HepG2 (cell line): ENCODE results near the gene P4HA1. TPM values are rescaled to one million over a fixed set of nuclear protein-coding genes. Genes with fewer than 3 reads are reported as not detected.

Experiments
- ETV5 ChIP-seq: IDR thresholded peaks from 2 replicates; pipeline ENCODE4 v1.6.1; 2018; ENCODE audit warnings: missing biosample characterization, missing genetic modification reagents, inconsistent platforms, borderline replicate concordance
- NFRKB ChIP-seq: fragments of 450-650 bp; IDR thresholded peaks from 2 replicates; pipeline ENCODE4 v1.6.1; 2017
- NR1H2 ChIP-seq: sonication (generic); formaldehyde crosslinking; IDR thresholded peaks from 2 replicates; pipeline ENCODE4 v1.8.1; 2022; ENCODE audit warnings: low read depth, missing genetic modification reagents, borderline replicate concordance
- PHF20 ChIP-seq: sonication (generic); formaldehyde crosslinking; IDR thresholded peaks from 2 replicates; pipeline ENCODE4 v1.5.0; 2020; ENCODE audit warnings: mild to moderate bottlenecking, missing genetic modification reagents
- RFXAP ChIP-seq: sonication (generic); formaldehyde crosslinking; IDR thresholded peaks from 2 replicates; pipeline ENCODE4 v1.4.0; 2020; ENCODE audit warnings: missing genetic modification reagents, borderline replicate concordance
- TOPORS ChIP-seq: sonication (generic); formaldehyde crosslinking; IDR thresholded peaks from 2 replicates; pipeline ENCODE4 v1.8.0; 2023; ENCODE audit warnings: mild to moderate bottlenecking, missing genetic modification reagents
- TSC22D2 ChIP-seq: sonication (generic); formaldehyde crosslinking; IDR thresholded peaks from 2 replicates; pipeline ENCODE4 v1.5.1; 2020; ENCODE audit warnings: missing genetic modification reagents, mild to moderate bottlenecking, borderline replicate concordance
- ZNF136 ChIP-seq: sonication (generic); formaldehyde crosslinking; IDR thresholded peaks from 2 replicates; pipeline ENCODE4 v1.8.1; 2022; ENCODE audit warnings: low read depth, mild to moderate bottlenecking, moderate library complexity, missing genetic modification reagents
- ZNF431 ChIP-seq: sonication (generic); formaldehyde crosslinking; IDR thresholded peaks from 2 replicates; pipeline ENCODE4 v1.9.0; 2022; ENCODE audit warnings: missing genetic modification reagents, low read depth, mild to moderate bottlenecking, borderline replicate concordance
- ZNF530 ChIP-seq: sonication (generic); formaldehyde crosslinking; IDR thresholded peaks from 2 replicates; pipeline ENCODE4 v1.5.0; 2020; ENCODE audit warnings: low read depth, mild to moderate bottlenecking, missing genetic modification reagents
- ZNF720 ChIP-seq: sonication (generic); formaldehyde crosslinking; IDR thresholded peaks from 2 replicates; pipeline ENCODE4 v1.4.0; 2020; ENCODE audit warnings: missing genetic modification reagents
- ZNF839 ChIP-seq: sonication (generic); formaldehyde crosslinking; IDR thresholded peaks from 2 replicates; pipeline ENCODE4 v1.4.0; 2020; ENCODE audit warnings: missing genetic modification reagents, mild to moderate bottlenecking, borderline replicate concordance
- polyA plus RNA-seq, 8 experiments: library from polyadenylated mRNA; depleted of rRNA in 3 of 8; stranded (reverse) in 7 of 8; unstranded in 1 of 8; fragments of >200 nt; fragmentation: Illumina TruSeq in 4 of 8; extraction: Trizol in 4 of 8; gene quantifications; 2 replicates each; pipeline versions ENCODE4 v1.2.1 to v1.2.3, GENCODE V29; 2011 to 2016; ENCODE audit warnings: low read depth in 4 of 8, missing spikeins in 1 of 8, mixed read lengths in 1 of 8; ENCODE audit not compliant: insufficient read depth in 1 of 8
- total RNA-seq, 5 experiments: library from RNA; depleted of rRNA; stranded (reverse); fragments of >200 nt; fragmentation: Illumina TruSeq; extraction: Trizol; gene quantifications; 2 replicates each; pipeline ENCODE4 v1.2.3, GENCODE V29; 2016; ENCODE audit warnings: low read depth in 1 of 5
- TF ChIP-seq, protein P1 (sequence below), 2 experiments: fragments of 450-650 bp in 1 of 2; sonication (generic) in 1 of 2; formaldehyde crosslinking; IDR thresholded peaks; 2 replicates each; pipeline versions ENCODE4 v1.5.0 to v1.8.0; 2020 to 2022; ENCODE audit warnings: mild to moderate bottlenecking in 1 of 2, missing genetic modification reagents in 1 of 2
- TF ChIP-seq, protein P2 (sequence below): sonication (generic); formaldehyde crosslinking; IDR thresholded peaks from 2 replicates; pipeline ENCODE4 v1.4.0; 2020; ENCODE audit warnings: missing genetic modification reagents
- TF ChIP-seq, protein P3 (sequence below): sonication (generic); formaldehyde crosslinking; IDR thresholded peaks from 2 replicates; pipeline ENCODE4 v1.9.0; 2021; ENCODE audit warnings: missing genetic modification reagents, mild to moderate bottlenecking, borderline replicate concordance
- TF ChIP-seq, protein P4 (sequence below): sonication (generic); formaldehyde crosslinking; IDR thresholded peaks from 2 replicates; pipeline ENCODE4 v1.4.0; 2020; ENCODE audit warnings: missing genetic modification reagents
- TF ChIP-seq, protein P5 (sequence below): IDR thresholded peaks from 2 replicates; pipeline ENCODE4 v1.6.1; 2016; ENCODE audit warnings: missing compliant biosample characterization, missing genetic modification reagents, borderline replicate concordance
- TF ChIP-seq, protein P6 (sequence below): sonication (generic); formaldehyde crosslinking; IDR thresholded peaks from 2 replicates; pipeline ENCODE4 v1.5.0; 2020; ENCODE audit warnings: mild to moderate bottlenecking, missing genetic modification reagents

The P4HA1 gene
- total and polyA plus RNA-seq, 2 of the 13 experiments (the other 11 are each of a cell fraction or from before 2014, with no cell fraction given): 63.1 to 196 TPM

DNA sequence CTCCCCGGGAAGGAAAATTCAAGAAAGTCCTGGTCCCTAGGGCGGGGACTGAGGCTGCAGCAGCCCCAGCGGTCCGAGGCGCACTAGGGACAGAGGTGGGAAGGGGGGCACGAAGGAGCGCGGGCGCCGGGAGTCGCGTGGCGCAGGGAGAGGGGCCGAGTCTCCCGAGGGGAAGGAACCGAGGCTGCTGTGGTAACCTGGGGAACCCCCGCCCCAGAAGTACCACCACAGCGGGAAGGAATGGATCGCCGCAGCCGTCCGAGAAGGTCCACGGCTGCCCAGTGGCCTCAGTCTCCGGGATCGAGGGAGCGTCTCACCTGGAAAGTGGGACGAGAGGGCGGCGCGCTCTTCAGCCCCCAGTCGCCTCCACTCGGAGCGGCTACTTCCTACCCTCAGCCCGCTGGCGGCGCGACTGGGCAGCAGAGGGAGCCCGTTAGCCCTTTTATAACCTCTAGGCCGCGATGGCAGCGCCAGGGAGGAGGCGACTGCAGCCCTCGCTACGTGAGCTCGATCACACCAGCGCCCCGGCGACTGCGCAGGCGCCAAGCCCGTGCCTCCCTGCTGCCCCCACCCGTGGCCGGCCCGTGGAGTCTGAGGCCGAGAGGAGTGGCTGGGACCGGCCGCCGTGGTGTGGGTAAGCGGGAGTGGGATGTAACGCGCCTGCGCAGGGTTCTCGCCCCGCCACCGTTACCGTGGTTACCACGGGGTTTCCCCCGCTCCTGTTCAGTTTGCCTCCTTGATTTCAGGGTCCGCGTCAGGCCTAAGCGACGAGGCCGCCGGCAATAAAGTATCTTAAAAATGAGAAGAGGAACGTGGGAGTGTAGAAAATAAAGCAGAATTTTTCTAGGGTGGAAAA, at the start of gene P4HA1 (continued):
- TF ChIP-seq, protein P1, sequence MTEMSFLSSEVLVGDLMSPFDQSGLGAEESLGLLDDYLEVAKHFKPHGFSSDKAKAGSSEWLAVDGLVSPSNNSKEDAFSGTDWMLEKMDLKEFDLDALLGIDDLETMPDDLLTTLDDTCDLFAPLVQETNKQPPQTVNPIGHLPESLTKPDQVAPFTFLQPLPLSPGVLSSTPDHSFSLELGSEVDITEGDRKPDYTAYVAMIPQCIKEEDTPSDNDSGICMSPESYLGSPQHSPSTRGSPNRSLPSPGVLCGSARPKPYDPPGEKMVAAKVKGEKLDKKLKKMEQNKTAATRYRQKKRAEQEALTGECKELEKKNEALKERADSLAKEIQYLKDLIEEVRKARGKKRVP (CRISPR knock-in tag; IDR thresholded peaks at IDR 0.05): peak in 1 of 2 experiments; percentile 55; a peak in 1 of 4 replicates
- TF ChIP-seq, protein P2, sequence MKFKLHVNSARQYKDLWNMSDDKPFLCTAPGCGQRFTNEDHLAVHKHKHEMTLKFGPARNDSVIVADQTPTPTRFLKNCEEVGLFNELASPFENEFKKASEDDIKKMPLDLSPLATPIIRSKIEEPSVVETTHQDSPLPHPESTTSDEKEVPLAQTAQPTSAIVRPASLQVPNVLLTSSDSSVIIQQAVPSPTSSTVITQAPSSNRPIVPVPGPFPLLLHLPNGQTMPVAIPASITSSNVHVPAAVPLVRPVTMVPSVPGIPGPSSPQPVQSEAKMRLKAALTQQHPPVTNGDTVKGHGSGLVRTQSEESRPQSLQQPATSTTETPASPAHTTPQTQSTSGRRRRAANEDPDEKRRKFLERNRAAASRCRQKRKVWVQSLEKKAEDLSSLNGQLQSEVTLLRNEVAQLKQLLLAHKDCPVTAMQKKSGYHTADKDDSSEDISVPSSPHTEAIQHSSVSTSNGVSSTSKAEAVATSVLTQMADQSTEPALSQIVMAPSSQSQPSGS (CRISPR knock-in tag): peak; percentile 87
- TF ChIP-seq, protein P3, sequence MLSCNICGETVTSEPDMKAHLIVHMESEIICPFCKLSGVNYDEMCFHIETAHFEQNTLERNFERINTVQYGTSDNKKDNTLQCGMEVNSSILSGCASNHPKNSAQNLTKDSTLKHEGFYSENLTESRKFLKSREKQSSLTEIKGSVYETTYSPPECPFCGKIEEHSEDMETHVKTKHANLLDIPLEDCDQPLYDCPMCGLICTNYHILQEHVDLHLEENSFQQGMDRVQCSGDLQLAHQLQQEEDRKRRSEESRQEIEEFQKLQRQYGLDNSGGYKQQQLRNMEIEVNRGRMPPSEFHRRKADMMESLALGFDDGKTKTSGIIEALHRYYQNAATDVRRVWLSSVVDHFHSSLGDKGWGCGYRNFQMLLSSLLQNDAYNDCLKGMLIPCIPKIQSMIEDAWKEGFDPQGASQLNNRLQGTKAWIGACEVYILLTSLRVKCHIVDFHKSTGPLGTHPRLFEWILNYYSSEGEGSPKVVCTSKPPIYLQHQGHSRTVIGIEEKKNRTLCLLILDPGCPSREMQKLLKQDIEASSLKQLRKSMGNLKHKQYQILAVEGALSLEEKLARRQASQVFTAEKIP (CRISPR knock-in tag): no peak
- TF ChIP-seq, protein P4, sequence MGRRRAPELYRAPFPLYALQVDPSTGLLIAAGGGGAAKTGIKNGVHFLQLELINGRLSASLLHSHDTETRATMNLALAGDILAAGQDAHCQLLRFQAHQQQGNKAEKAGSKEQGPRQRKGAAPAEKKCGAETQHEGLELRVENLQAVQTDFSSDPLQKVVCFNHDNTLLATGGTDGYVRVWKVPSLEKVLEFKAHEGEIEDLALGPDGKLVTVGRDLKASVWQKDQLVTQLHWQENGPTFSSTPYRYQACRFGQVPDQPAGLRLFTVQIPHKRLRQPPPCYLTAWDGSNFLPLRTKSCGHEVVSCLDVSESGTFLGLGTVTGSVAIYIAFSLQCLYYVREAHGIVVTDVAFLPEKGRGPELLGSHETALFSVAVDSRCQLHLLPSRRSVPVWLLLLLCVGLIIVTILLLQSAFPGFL: 0 out of 2 replicates have a peak, but pooled peaks have one; percentile 19
- TF ChIP-seq ZNF839 (CRISPR knock-in tag) (0 out of 2 replicates have a peak, but pooled peaks have one; percentile 64), ZNF431 (CRISPR knock-in tag) (peak; percentile 96), ZNF720 (CRISPR knock-in tag) (no peak), TSC22D2 (CRISPR knock-in tag) (peak; percentile 86; the same call in 1 of the 2 replicates), ZNF530 (CRISPR knock-in tag) (no peak), PHF20 (CRISPR knock-in tag) (peak; percentile 76; the same call in 1 of the 2 replicates), ZNF136 (CRISPR knock-in tag) (peak; percentile 73; the same call in 1 of the 2 replicates), ETV5 (CRISPR knock-in tag) (no peak; the same call in 1 of the 2 replicates), NFRKB (no peak), NR1H2 (CRISPR knock-in tag) (no peak), RFXAP (peak; percentile 86), TOPORS (CRISPR knock-in tag) (peak; percentile 82; the same call in 1 of the 2 replicates)
- TF ChIP-seq, protein P5, sequence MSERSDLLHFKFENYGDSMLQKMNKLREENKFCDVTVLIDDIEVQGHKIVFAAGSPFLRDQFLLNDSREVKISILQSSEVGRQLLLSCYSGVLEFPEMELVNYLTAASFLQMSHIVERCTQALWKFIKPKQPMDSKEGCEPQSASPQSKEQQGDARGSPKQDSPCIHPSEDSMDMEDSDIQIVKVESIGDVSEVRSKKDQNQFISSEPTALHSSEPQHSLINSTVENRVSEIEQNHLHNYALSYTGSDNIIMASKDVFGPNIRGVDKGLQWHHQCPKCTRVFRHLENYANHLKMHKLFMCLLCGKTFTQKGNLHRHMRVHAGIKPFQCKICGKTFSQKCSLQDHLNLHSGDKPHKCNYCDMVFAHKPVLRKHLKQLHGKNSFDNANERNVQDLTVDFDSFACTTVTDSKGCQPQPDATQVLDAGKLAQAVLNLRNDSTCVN (CRISPR knock-in tag): peak; percentile 81; the same call in 1 of the 2 replicates
- TF ChIP-seq, protein P6, sequence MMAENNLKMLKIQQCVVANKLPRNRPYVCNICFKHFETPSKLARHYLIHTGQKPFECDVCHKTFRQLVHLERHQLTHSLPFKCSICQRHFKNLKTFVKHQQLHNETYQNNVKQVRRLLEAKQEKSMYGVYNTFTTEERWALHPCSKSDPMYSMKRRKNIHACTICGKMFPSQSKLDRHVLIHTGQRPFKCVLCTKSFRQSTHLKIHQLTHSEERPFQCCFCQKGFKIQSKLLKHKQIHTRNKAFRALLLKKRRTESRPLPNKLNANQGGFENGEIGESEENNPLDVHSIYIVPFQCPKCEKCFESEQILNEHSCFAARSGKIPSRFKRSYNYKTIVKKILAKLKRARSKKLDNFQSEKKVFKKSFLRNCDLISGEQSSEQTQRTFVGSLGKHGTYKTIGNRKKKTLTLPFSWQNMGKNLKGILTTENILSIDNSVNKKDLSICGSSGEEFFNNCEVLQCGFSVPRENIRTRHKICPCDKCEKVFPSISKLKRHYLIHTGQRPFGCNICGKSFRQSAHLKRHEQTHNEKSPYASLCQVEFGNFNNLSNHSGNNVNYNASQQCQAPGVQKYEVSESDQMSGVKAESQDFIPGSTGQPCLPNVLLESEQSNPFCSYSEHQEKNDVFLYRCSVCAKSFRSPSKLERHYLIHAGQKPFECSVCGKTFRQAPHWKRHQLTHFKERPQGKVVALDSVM (CRISPR knock-in tag): peak; percentile 69
